IMR-90 (cell line): ENCODE data around the gene OPCML. TPM values are rescaled to one million over a fixed set of nuclear protein-coding genes. Genes with fewer than 3 reads are reported as not detected.

Source experiments
- ATAC-seq: fragments of 200-7000 bp; cut with Tn5 transposase; 2 replicates; pipeline ENCODE4 v1.9.1; 2020; ENCODE audit warnings: low read depth, mild to moderate bottlenecking, moderate library complexity
- BruUV-seq: library from RNA; stranded (reverse); fragments of 400-500 nt; replicated peaks from 2 replicates; lab custom pipeline; 2021; lab: Mats Ljungman, UMichigan
- CTCF ChIA-PET: fragments of 300-600 bp; formaldehyde crosslinking; extraction: SDS; loops from one replicate; lab custom pipeline; 2021; ENCODE audit warnings: antibody characterized with exemption; lab: Yijun Ruan, JAX
- POLR2A ChIA-PET: fragments of 300-600 bp; sonication (Branson Sonifier 250); formaldehyde crosslinking; loops from one replicate; lab custom pipeline; 2022; ENCODE audit warnings: antibody characterized with exemption; ENCODE audit not compliant: unreplicated experiment; lab: Charles Lee
- DNase-seq: peaks from one replicate; pipeline ENCODE4 v3.0.0; 2013
- H2AFZ ChIP-seq: replicated peaks from 2 replicates; pipeline ENCODE3; 2013; ENCODE audit warnings: low read length, mild to moderate bottlenecking; ENCODE audit not compliant: poor library complexity
- H2AK5ac ChIP-seq: 2 replicates; pipeline ENCODE4 v1.6.1; 2013; ENCODE audit warnings: low read depth, low read length, inconsistent platforms
- H2AK9ac ChIP-seq: replicated peaks from 2 replicates; pipeline ENCODE3; 2013; ENCODE audit warnings: mild to moderate bottlenecking, low read depth, low read length, moderate library complexity; ENCODE audit not compliant: poor library complexity
- H2BK120ac ChIP-seq: 2 replicates; pipeline ENCODE4 v1.6.1; 2013; ENCODE audit warnings: low read depth, low read length, inconsistent platforms
- H2BK15ac ChIP-seq: 3 replicates; pipeline ENCODE4 v1.6.1; 2013; ENCODE audit warnings: low read depth, low read length, inconsistent platforms
- H2BK20ac ChIP-seq: 2 replicates; pipeline ENCODE4 v1.6.1; 2013; ENCODE audit warnings: low read depth, mild to moderate bottlenecking, inconsistent platforms, low read length, moderate library complexity
- H2BK5ac ChIP-seq: 2 replicates; pipeline ENCODE4 v1.6.1; 2013; ENCODE audit warnings: mild to moderate bottlenecking, low read depth, low read length, inconsistent platforms; ENCODE audit not compliant: poor library complexity, severe bottlenecking
- H3K14ac ChIP-seq: replicated peaks from 2 replicates; pipeline ENCODE4 v1.6.1; 2013; ENCODE audit warnings: low read depth, low read length, inconsistent platforms
- H3K18ac ChIP-seq: 2 replicates; pipeline ENCODE4 v1.6.1; 2013; ENCODE audit warnings: low read depth, low read length, control low read depth
- H3K23ac ChIP-seq: 2 replicates; pipeline ENCODE4 v1.6.1; 2013; ENCODE audit warnings: low read depth, low read length, inconsistent platforms
- H3K27ac ChIP-seq: 2 replicates; pipeline ENCODE4 v1.5.1; 2013; ENCODE audit warnings: mild to moderate bottlenecking, control low read depth, low read length; ENCODE audit not compliant: insufficient read depth
- H3K27me3 ChIP-seq: 2 replicates; pipeline ENCODE4 v1.6.1; 2013; ENCODE audit warnings: low read length; ENCODE audit not compliant: control insufficient read depth, insufficient read depth
- H3K36me3 ChIP-seq: 2 replicates; pipeline ENCODE4 v1.6.1; 2013; ENCODE audit warnings: low read length, mixed read lengths; ENCODE audit not compliant: control insufficient read depth, insufficient read depth
- H3K4ac ChIP-seq: 2 replicates; pipeline ENCODE4 v1.6.1; 2013; ENCODE audit warnings: low read depth, low read length, inconsistent platforms
- H3K4me1 ChIP-seq: 2 replicates; pipeline ENCODE4 v1.6.1; 2013; ENCODE audit warnings: low read length, mixed read lengths; ENCODE audit not compliant: control insufficient read depth, insufficient read depth
- H3K4me2 ChIP-seq: 2 replicates; pipeline ENCODE4 v1.6.1; 2013; ENCODE audit warnings: low read depth, mild to moderate bottlenecking, control low read depth, low read length, moderate library complexity
- H3K4me3 ChIP-seq: 2 replicates; pipeline ENCODE4 v1.5.1; 2013; ENCODE audit warnings: low read depth, mild to moderate bottlenecking, control low read depth, low read length, moderate library complexity; ENCODE audit not compliant: insufficient read depth
- H3K56ac ChIP-seq: 2 replicates; pipeline ENCODE4 v1.6.1; 2013; ENCODE audit warnings: low read length, inconsistent platforms; ENCODE audit not compliant: insufficient read depth; ENCODE audit errors: extremely low read depth
- H3K79me1 ChIP-seq, 2 experiments: 2 replicates each; pipeline ENCODE4 v1.6.1; 2013; ENCODE audit warnings: low read length in 2 of 2, inconsistent platforms in 1 of 2, low read depth in 1 of 2
- H3K9ac ChIP-seq: 2 replicates; pipeline ENCODE4 v1.6.1; 2013; ENCODE audit warnings: low read depth, low read length, control low read depth
- H3K9me1 ChIP-seq: 2 replicates; pipeline ENCODE4 v1.6.1; 2013; ENCODE audit warnings: low read length, inconsistent platforms; ENCODE audit not compliant: insufficient read depth
- H3K9me3 ChIP-seq: 2 replicates; pipeline ENCODE4 v1.6.1; 2013; ENCODE audit warnings: low read length; ENCODE audit not compliant: control insufficient read depth, insufficient read depth
- H4K20me1 ChIP-seq: 2 replicates; pipeline ENCODE4 v1.6.1; 2013; ENCODE audit warnings: low read length, inconsistent platforms; ENCODE audit not compliant: insufficient read depth
- H4K5ac ChIP-seq: 2 replicates; pipeline ENCODE4 v1.6.1; 2013; ENCODE audit warnings: mild to moderate bottlenecking, low read depth, low read length, control low read depth
- H4K8ac ChIP-seq, 2 experiments: 2 replicates each; pipeline ENCODE4 v1.6.1; 2013; ENCODE audit warnings: low read depth in 2 of 2, low read length in 2 of 2, control low read depth in 1 of 2, inconsistent platforms in 1 of 2
- H4K91ac ChIP-seq: 2 replicates; pipeline ENCODE4 v1.6.1; 2013; ENCODE audit warnings: low read depth, low read length, inconsistent platforms; ENCODE audit not compliant: insufficient read depth
- CTCF ChIP-seq: conservative IDR thresholded peaks from 2 replicates; pipeline ENCODE4 v1.5.1; 2012; ENCODE audit warnings: mild to moderate bottlenecking, low read depth, low read length, improper control_type of control experiment
- MAZ ChIP-seq: IDR thresholded peaks from 2 replicates; pipeline ENCODE4 v1.6.1; 2012; ENCODE audit warnings: low read depth, mild to moderate bottlenecking, low read length, improper control_type of control experiment, moderate library complexity, borderline replicate concordance
- RAD21 ChIP-seq: IDR thresholded peaks from 2 replicates; pipeline ENCODE4 v1.6.1; 2012; ENCODE audit warnings: low read length, improper control_type of control experiment
- RFX5 ChIP-seq: IDR thresholded peaks from 2 replicates; pipeline ENCODE4 v1.8.0; 2012; ENCODE audit warnings: low read depth, mild to moderate bottlenecking, low read length, moderate library complexity
- SMC3 ChIP-seq: fragments of 150-350 bp; IDR thresholded peaks from 2 replicates; pipeline ENCODE4 v1.6.1; 2016; ENCODE audit warnings: low read depth, mild to moderate bottlenecking, antibody characterized with exemption, low read length, moderate library complexity
- WGBS, 2 experiments: methylation state at CpG; one replicate each; pipeline versions ENCODE4 v1.1.5 to v1.1.7; 2013; ENCODE audit warnings: missing lambda C conversion rate in 2 of 2; ENCODE audit not compliant: insufficient read length in 1 of 2; ENCODE audit errors: extremely low coverage in 2 of 2; 5-methylcytosine and 5-hydroxymethylcytosine counted together
- dilution Hi-C: fragments of 300-500 bp; cut with HindIII; formaldehyde crosslinking; loops from one replicate; pipeline ENCODE4 v1.14.3; 2018; ENCODE audit warnings: low sequenced_read_pairs; ENCODE audit not compliant: unreplicated experiment
- in situ Hi-C: fragments of 300-500 bp; cut with MboI; formaldehyde crosslinking; loops from 3 replicates; pipeline ENCODE4 v1.14.3; 2019; ENCODE audit warnings: low sequenced_read_pairs, inconsistent platforms, mixed read lengths
- intact Hi-C: fragments of 100-400 bp; cut with micrococcal nuclease; formaldehyde crosslinking; loops from 2 replicates; pipeline ENCODE4 v1.10.0; 2022
- polyA plus RNA-seq, 3 experiments: library from polyadenylated mRNA; depleted of rRNA; stranded (reverse); fragments of >200 nt; gene quantifications; 2 replicates each; pipeline ENCODE4 v1.2.3, GENCODE V29; 2012; ENCODE audit warnings: low replicate concordance in 1 of 3
- total RNA-seq: library from RNA; depleted of rRNA; stranded (reverse); fragments of >200 nt; gene quantifications from 2 replicates; pipeline ENCODE4 v1.2.3, GENCODE V29; 2012

OPCML gene
- total and polyA plus RNA-seq, 2 of the 4 experiments (the other 2 are of a cell fraction), result under 0.01 to 2.6 TPM

DNA sequence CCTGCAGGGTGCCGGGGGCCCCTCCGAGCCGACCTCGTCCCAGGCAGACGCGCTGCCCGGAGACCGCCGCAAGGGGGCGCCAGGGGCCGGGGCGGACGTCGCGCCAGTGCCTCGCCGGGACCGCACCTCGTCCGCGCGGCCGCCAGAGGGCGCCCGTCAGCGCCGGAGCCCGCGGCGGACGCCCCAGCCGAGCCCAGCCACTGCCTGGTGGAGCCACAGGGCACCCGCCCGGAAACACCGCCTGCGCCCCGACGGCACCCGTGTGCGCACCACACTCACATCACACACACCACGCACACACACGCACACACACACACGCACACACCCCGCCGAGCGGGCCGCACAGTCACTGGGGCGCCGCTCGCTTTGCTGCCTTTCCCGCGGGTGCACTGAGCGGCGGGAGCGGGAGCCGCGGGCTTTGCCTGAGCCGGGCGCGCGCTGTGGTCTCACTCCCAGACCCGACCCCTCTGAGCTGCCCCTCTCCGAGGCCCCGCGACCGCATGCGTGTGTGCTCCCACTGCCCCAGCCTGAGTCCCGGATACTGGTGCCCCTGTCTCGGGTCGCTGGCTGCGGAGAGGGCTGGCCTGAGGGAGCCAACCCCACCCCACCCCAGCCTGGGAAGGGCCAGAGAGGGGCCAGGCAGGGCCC is 449.3 kb downstream of the OPCML start:
- Histone ChIP-seq H3K27me3 (peaks cover 2% of the 10 kb centered on the region; the same call in 1 of the 2 replicates), H3K9me1 (no peaks in the 10 kb centered on the region), H3K14ac (no peak overlapping the region), H3K56ac (no peak overlapping the region), H4K20me1 (no peaks in the 10 kb centered on the region), H3K36me3 (no peaks in the 10 kb centered on the region), H3K4ac (no peak overlapping the region), H4K91ac (no peak overlapping the region), H2BK5ac (no peak overlapping the region), H3K23ac (no peak overlapping the region), H4K8ac (no peak overlapping the region), H3K4me1 (no peaks in the 10 kb centered on the region), H3K18ac (no peak overlapping the region), H2BK20ac (no peak overlapping the region), H2AFZ (peak overlapping the region; percentile 91), H2AK5ac (no peak overlapping the region), H4K5ac (no peak overlapping the region), H2AK9ac (no peak overlapping the region), H2BK15ac (no peak overlapping the region), H3K4me2 (peak overlapping the region; percentile 84), H3K4me3 (peak overlapping the region; percentile 55), H3K9ac (no peak overlapping the region), H2BK120ac (no peak overlapping the region), H3K9me3 (no peaks in the 10 kb centered on the region), H3K27ac (no peak overlapping the region), H3K79me1 (no peaks in the 10 kb centered on the region)
- WGBS, 2 experiments, result 2% methylated on average over 30 of the region's 71 CpGs; no CpG with 5 or more reads in 1 of the 2 experiments
- in situ Hi-C loops (no loop called here), dilution Hi-C loops (no loop called here), intact Hi-C loops (no loop called here)
- TF ChIP-seq CTCF, result peak; percentile 98
- TF ChIP-seq MAZ, result peak; percentile 43; the same call in 1 of the 2 replicates
- TF ChIP-seq RFX5, result no peak
- TF ChIP-seq RAD21, result peak; percentile 44
- TF ChIP-seq SMC3, result peak; percentile 43
- POLR2A ChIA-PET, result no interaction called here
- CTCF ChIA-PET, result no interaction called here
- BruUV-seq, result no TSS peak
- DNase-seq (peak; percentile 17), ATAC-seq (peak; percentile 98)
